NOMO-1 treated with DMSO at 0.1 percent for 48 hours (cell line): Measurements from ENCODE around the gene ADGRB2.

Source experiments
- DNase-seq: peaks from one replicate; lab custom pipeline; 2025; ENCODE audit not compliant: unreplicated experiment; lab: John Stamatoyannopoulos, UW

ADGRB2 gene

GRCh38 chr1:31783846-31784245 is 19.7 kb upstream of the ADGRB2 start:
- no peak for DNase-seq

DNA sequence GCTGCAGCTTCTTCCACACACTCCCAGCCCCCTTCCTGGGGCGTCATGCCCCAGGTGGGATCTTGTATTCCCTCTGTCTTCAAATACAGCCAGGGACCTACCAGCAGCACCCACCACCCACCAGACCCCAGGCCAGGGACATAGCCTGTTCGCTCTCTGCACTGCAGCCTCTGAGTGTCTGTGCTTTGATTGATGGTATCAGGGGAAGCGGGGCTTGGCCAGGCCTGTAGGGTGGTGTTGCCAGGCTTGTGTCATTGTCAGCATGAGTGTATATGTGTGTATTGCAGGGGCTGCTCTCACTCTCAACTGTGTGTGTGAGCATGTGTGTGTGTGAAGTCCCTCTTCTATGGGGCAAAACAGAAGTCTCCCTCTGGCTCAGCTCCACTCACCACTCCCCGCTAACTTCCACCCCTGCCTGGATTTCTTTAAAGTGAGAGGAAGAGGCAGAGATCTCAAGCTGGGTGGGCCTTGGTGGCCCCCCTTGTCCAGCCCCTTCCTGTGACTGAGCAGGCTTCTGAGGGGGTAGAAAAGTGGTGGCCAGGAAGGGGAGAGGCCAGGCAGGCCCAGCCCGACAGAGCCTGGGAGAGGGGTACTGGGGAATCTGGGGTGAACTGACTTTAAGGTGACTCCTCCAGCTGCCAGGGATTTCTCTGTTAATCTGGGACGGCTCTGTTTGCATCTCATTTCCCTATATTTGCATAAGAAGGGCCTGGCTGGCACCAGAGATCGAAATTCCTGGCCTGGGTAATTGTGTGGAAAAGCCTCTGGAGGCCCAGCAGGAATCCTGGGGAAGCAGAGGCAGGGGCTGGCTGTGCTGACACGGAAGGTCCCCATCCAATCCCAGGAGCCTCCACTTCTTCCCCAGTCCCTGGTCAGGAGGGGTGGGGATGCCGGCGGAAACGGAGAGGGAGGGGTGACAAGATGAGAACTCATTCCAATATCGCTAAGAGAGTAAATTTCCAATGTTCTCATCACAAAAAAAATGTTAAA is 18.6 kb upstream of the ADGRB2 start:
- no peak for DNase-seq

DNA sequence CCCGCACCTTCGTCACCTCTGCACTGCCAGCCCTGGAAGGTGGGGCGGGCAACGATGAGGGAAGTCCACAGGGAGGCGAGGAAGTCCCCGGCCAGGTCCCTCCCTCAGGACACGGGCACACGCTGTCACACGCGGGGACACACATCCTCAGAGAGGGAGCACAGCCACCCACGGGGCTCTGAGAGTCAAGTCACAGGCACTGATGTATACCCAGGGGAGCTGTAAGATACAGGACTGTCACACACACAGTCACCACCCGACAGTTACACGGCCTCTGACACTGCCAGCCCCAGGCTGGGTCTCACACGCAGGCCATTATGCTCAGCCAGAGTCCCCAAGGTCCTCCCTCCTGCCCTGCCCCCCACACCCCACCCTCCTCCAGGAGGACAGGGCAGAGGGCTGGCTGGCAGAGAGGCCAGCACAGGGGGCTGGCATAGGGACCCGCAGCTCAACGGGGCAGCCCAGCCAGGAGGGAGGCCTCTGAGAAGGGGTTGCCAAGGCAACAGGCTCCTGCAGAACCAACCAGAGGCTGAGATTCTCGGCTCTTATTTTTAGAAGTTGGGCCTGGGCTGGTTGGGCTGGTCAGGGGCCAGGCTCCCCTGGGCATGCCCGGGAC is 17.7 kb upstream of the ADGRB2 start:
- DNase-seq = no peak

DNA sequence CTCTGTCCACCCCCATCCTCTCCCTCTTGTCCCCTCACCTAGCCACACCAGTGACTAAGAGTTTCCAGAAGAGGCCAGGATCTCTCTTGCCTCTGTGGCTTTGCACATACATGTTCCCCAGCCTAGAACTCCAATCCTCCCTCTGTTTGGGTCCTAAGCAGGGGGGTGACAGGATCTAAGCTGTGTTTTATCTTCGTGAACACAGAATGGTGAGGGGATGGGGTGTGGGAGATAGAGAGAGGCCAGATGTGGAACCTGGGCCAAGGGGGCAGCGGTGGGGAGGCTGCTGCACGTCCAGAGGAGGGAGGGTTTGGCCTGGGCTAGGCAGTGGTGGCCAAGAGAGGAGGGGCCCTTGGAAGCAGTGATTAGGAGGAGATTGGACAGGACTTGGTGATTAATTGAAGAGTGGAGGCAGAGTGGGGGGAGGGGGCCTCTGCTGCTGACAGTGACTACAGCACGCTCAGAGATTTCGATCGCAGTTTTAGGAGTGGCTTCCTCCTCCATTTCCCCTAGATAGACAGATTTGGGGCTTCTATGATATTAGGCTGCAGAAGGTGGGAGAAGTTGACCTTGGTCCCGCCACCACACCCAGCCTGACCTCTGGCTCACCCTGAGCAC is 17.1 kb upstream of the ADGRB2 start:
- no peak for DNase-seq

- DNase-seq = no peak
These were observed 16.5 kb upstream of the ADGRB2 start for GRCh38 chr1:31780632-31781031.

DNA sequence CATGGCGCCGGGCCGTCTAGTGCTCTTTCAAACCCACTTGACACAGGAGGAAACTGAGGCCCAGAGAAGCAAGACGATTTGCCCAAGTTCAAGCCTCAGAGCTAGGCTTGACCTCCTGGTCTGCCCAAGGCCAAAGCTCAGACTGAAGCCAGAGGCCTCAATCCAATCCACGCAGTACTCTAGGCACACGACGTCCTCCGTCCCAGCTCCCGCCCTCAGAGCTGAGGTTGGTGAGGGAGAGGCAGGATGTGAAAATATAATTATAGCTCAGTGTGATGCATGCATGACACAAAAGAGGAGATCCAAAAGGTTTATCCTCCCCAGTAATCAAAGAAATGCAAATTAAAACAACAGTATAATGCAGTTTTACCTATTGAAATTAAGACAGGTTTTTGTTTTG is 15.5 kb upstream of the ADGRB2 start:
- no peak for DNase-seq

- no peak for DNase-seq
These were observed 14.8 kb upstream of the ADGRB2 start for GRCh38 chr1:31778763-31779488.

DNA sequence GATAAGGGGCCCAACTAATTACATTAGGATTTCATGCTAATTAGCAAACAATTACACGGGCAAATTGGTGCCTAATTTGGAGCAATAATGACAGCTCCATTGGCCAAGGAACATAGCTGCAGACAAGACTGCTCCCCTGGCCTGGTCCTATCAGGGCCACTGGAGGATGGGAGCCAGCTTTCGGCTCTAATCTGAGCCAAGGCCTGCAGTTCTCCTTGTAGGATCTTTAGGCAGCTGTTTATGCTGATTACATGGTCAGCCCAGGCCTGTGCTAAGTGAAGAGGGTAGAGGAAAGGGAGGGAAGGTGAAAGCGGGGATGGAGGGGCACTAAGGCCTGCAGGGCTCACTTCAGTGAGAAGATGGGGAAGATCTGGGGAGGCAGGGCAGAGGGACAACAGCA is 12.4 kb upstream of the ADGRB2 start:
- no peak for DNase-seq

- DNase-seq = no peak
These were observed 11.9 kb upstream of the ADGRB2 start for GRCh38 chr1:31776032-31776431.

DNA sequence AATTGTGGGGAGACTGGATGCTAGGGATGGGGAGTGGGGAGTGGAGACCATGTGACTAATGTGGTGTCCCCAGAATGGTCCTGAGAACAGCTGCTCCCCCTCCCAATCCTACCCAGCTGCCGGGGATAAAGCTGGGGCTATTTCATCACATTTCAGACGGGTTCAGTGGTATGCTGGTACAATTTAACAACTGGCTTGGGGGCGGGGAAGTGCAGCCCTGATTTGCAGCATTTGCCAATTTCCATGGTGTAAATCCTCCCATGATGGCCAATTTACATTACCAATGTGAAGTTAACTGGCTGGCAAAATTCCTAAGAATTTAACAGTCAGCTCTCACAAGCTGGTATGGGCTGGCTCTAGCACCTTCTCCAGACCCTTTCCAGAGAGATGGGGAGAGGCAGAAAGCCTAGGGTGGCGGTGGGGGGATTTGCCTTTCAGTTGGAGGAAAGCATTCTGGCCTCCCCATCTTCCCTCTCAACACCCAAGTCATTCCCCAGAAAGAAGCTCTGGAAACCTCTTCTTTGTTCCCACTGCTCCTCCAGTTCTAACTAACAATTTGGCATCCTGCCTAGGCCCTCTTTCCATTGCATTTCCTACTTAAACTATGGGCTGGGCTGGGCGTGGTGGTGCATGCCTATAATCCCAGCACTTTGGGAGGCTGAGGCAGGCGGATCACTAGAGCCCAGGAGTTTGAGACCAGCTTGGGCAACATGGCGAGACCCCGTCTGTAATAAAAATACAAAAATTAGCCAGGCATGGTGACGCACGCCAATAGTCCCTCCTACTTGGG is 11.3 kb upstream of the ADGRB2 start:
- no peak for DNase-seq

GRCh38 chr1:31774495-31774894 is 10.4 kb upstream of the ADGRB2 start:
- DNase-seq = no peak

DNA sequence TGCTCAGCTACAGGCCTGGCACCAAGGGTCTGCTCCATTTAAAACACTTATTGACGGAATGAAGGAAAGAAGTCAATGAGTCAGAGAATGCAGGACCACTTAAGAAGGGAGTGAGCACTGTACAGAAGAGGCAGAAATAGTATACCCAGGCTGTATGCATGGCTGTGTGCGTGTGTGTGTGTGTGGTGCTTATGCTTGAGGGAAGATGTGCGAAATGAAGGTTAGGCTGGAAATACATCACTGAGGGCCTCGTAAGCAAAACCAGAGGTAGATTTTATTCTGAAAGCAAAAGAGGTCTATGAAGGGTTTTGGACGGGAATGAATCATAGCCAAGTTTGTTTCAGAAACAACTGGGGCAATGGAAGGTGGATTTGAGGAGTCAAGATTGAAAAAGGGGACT is 9.7 kb upstream of the ADGRB2 start:
- DNase-seq = no peak

DNA sequence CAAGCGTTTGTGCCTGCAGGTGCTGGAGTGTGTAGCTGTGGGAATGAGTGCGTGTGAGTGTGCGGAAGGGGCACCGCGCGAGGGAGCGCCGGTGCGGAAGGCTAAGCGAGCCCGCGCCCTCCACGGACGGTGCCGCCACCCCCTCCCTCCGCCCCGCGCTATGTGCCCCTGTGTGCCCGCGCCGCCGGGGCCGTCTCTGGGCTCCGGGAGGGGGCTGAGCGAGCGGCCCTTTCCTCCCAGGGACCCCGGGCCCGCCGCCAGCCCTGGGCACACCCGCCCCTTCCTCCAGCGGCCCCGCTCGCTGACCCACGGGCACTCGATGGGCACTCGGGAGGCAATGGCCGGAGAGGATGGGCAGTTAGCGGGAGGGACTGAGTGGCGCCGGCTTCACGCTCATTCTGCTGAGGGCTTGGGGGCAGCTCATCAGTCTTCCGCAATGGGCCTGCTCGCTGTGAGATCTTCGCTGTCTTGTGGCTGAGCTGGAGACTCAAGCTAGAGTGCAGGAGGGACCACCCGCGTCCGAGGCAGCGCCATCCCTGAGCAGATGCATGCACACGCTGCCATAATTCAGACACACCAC is 8.6 kb upstream of the ADGRB2 start:
- no peak for DNase-seq

- no peak for DNase-seq
These were observed 7.9 kb upstream of the ADGRB2 start for GRCh38 chr1:31771891-31772668.

GRCh38 chr1:31769720-31770390 is 5.7 kb upstream of the ADGRB2 start:
- DNase-seq = no peak

DNA sequence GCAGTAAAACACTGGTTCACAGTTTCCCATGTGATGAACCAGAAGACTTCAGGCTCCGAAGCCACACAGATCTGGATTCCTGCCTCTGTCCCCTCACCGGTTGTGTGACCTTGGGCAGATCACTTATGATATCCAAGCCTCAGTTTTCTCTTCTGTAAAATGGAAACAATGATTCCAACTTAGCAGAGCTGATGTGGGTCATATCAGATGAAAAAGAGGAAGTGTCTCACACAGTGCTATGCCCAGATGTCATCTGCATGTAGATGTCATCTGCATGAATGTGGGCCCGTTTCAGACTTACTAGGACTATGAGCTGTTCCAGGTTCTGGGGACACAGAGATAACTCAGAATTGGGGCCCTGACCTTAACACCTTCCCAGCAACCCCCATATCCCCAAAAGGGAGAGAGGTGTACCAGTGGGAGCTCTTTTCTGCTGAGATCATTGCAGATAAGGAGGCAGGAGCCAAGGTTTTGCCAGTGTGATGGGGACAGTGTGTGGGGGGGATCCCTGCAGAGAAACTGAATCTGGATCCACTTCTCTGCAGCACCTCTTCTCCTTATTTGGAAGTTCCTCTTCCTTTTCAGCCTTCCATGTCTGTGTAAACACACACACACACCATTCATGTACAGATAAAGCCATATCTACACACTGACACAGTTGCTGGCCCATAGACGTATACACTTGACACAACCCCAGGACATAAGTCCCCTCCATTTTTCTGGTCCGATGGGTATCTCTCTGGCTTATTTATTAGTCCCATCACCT is 5.0 kb upstream of the ADGRB2 start:
- DNase-seq = peak; percentile 21

DNA sequence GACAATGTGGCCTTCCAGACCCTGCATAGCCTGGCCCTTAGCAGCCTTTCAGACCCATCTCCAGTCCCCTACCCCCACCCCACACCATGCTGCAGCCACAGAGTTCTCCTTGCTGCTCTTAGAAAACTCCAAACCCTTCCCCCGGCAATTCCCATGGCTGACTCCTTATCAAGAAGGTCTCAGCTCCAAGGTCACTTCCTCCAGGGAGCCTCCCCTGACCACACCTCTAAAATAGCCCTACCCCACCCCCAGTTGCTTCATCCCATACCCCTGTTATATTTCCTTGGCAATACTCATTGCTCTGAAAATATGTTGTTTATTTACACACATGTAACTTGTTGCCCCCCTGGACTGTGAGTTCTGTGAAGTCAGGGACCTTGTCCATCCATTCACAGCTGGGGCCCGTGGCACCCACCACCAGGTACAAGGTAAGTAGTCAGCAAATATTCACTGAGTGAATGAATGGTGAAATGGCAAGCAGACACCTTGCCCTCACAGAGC is 4.3 kb upstream of the ADGRB2 start:
- no peak for DNase-seq

DNA sequence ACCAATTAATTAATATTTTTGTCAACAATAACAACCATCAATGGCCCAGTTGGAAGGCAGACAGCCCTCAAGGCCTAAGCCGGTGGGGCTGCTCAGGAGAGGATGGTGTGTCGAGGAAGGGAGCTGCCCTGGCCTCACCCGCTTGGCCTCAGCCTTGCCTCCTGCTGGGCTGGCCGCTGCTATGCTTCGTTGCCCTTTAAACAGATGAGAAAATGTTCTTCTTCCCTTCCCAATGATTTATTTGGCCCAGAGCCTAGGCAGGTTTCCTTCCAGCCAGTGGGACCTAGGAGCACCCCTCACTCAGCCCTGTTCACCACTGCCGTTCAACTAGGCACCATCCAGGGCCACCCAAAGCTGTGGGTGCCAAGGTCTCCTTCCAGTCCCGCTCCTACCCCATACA is 3.1 kb upstream of the ADGRB2 start:
- DNase-seq = no peak
